Prostate gland (tissue), 2 donors: ENCODE measurements around the gene XPA.

Experiments used
- CTCF ChIP-seq, 4 experiments: fragments of 200-600 bp in 2 of 4; fragments of 450-650 bp in 2 of 4; sonication (generic) in 2 of 4; IDR thresholded peaks; 1 replicate in 3 of 4; 2 replicates in 1 of 4; pipeline ENCODE4 v1.5.1; 2016 to 2019; ENCODE audit warnings: antibody characterized with exemption in 4 of 4, mild to moderate bottlenecking in 2 of 4, moderate library complexity in 2 of 4
- POLR2AphosphoS5 ChIP-seq: sonication (generic); formaldehyde crosslinking; IDR thresholded peaks from one replicate; pipeline ENCODE4 v1.6.1; 2017; ENCODE audit warnings: antibody characterized with exemption

- TF ChIP-seq CTCF (IDR thresholded peaks at IDR 0.05) (no peak), POLR2AphosphoS5 (no peak)
These were observed 71.5 kb downstream of the XPA start for GRCh38 chr9:97625620-97626019.
